ENCODE measurements around the gene NALCN. TPM values are rescaled to one million over a fixed set of nuclear protein-coding genes. Genes with fewer than 3 reads are reported as not detected.

The NALCN gene
- total RNA-seq, 1 donor from 2014 or later: 0.12 TPM

GRCh38 chr13:101401196-101401595 lies 15.1 kb downstream of the NALCN start:
- Mint-ChIP-seq H3K27me3 (no peaks in the 10 kb centered on the region), H3K4me1 (ENCODE audit: low read depth) (no peaks in the 10 kb centered on the region), H3K27ac (no peak overlapping the region), H3K9me3 (ENCODE audit: low read depth) (no peaks in the 10 kb centered on the region), H3K4me3 (ENCODE audit: low read depth) (no peak overlapping the region), H3K36me3 (ENCODE audit: insufficient read depth) (no peaks in the 10 kb centered on the region)
- no peak for TF ChIP-seq CTCF (IDR thresholded peaks at IDR 0.05; ENCODE audit: unreplicated experiment)
- no peak for DNase-seq (ENCODE audit: low spot score, unreplicated experiment)

- DNase-seq (ENCODE audit: low spot score, unreplicated experiment): no peak
- Mint-ChIP-seq H3K36me3 (ENCODE audit: insufficient read depth) (no peaks in the 10 kb centered on the region), H3K27ac (no peak overlapping the region), H3K4me3 (ENCODE audit: low read depth) (no peak overlapping the region), H3K9me3 (ENCODE audit: low read depth) (no peaks in the 10 kb centered on the region), H3K27me3 (no peaks in the 10 kb centered on the region), H3K4me1 (ENCODE audit: low read depth) (no peaks in the 10 kb centered on the region)
- TF ChIP-seq CTCF (IDR thresholded peaks at IDR 0.05; ENCODE audit: unreplicated experiment): no peak
Observed at GRCh38 chr13:101399365-101399764, 16.9 kb downstream of the NALCN start.

GRCh38 chr13:101398920-101399319 lies 17.4 kb downstream of the NALCN start:
- H3K27ac Mint-ChIP-seq: no peak overlapping the region
- no peaks in the 10 kb centered on the region for H3K36me3 Mint-ChIP-seq (ENCODE audit: insufficient read depth)
- no peaks in the 10 kb centered on the region for H3K4me1 Mint-ChIP-seq (ENCODE audit: low read depth)
- no peaks in the 10 kb centered on the region for H3K9me3 Mint-ChIP-seq (ENCODE audit: low read depth)
- no peak for DNase-seq (ENCODE audit: low spot score, unreplicated experiment)
- no peak for TF ChIP-seq CTCF (IDR thresholded peaks at IDR 0.05; ENCODE audit: unreplicated experiment)
- no peaks in the 10 kb centered on the region for H3K27me3 Mint-ChIP-seq
- no peak overlapping the region for H3K4me3 Mint-ChIP-seq (ENCODE audit: low read depth)

GRCh38 chr13:101398191-101398590 lies 18.1 kb downstream of the NALCN start:
- Mint-ChIP-seq H3K4me1 (ENCODE audit: low read depth) (no peaks in the 10 kb centered on the region), H3K27ac (no peak overlapping the region), H3K9me3 (ENCODE audit: low read depth) (no peaks in the 10 kb centered on the region), H3K4me3 (ENCODE audit: low read depth) (no peak overlapping the region), H3K36me3 (ENCODE audit: insufficient read depth) (no peaks in the 10 kb centered on the region), H3K27me3 (no peaks in the 10 kb centered on the region)
- TF ChIP-seq CTCF (IDR thresholded peaks at IDR 0.05; ENCODE audit: unreplicated experiment): no peak
- DNase-seq (ENCODE audit: low spot score, unreplicated experiment): no peak

- no peak for TF ChIP-seq CTCF (IDR thresholded peaks at IDR 0.05; ENCODE audit: unreplicated experiment)
- Mint-ChIP-seq H3K4me3 (ENCODE audit: low read depth) (no peak overlapping the region), H3K9me3 (ENCODE audit: low read depth) (no peaks in the 10 kb centered on the region), H3K4me1 (ENCODE audit: low read depth) (no peaks in the 10 kb centered on the region), H3K27ac (no peak overlapping the region), H3K36me3 (ENCODE audit: insufficient read depth) (no peaks in the 10 kb centered on the region), H3K27me3 (no peaks in the 10 kb centered on the region)
- DNase-seq (ENCODE audit: low spot score, unreplicated experiment): no peak
Observed at GRCh38 chr13:101397742-101398141, 18.6 kb downstream of the NALCN start.
